Measurements from ENCODE around the gene CDKAL1.

Gene CDKAL1

DNA sequence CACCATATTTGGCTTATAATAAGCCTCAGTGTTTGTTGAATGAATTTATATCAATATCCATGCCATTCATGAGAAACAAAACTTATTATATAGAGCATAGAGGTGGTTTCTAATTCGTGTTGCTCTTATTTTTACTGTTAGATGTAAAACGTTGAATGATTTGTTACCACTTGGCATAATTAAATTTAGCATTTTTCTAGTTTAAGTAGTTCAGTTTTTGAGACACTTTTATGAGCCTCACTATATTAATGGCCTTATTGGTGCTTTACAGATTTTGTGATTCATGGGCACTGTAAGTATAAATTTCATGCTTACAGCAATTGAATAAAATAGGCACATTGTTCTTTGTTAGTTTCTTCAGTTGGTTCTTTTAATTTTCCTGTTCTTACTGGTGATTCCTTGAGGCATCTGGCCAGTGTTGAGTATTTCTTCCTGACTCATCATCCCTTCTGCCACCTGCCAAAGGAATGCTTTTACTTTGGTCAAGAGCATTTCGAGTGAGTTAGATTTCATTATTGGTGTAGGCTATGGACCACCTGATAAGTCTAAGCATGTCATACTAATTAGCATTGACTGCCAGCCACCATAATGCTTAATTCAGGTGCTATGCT, 34.8 kb downstream of the CDKAL1 start:
- H3K4me3 ChIP-seq (ENCODE audit: low read depth, low read length), result no peak overlapping the region
- CTCF ChIA-PET, result interaction anchor here (0.9 kb wide), 1 partner anchor 1023 kb away, joined by 3 read pairs; no protein-coding TSS in a partner anchor
- TF ChIP-seq, protein P1, sequence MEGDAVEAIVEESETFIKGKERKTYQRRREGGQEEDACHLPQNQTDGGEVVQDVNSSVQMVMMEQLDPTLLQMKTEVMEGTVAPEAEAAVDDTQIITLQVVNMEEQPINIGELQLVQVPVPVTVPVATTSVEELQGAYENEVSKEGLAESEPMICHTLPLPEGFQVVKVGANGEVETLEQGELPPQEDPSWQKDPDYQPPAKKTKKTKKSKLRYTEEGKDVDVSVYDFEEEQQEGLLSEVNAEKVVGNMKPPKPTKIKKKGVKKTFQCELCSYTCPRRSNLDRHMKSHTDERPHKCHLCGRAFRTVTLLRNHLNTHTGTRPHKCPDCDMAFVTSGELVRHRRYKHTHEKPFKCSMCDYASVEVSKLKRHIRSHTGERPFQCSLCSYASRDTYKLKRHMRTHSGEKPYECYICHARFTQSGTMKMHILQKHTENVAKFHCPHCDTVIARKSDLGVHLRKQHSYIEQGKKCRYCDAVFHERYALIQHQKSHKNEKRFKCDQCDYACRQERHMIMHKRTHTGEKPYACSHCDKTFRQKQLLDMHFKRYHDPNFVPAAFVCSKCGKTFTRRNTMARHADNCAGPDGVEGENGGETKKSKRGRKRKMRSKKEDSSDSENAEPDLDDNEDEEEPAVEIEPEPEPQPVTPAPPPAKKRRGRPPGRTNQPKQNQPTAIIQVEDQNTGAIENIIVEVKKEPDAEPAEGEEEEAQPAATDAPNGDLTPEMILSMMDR (IDR thresholded peaks at IDR 0.05; ENCODE audit: insufficient read depth, low read length, missing control alignments), result no peak
- POLR2A ChIA-PET, result no interaction called here
- DNase-seq (ENCODE audit: low read depth, low spot score), result no peak

DNA sequence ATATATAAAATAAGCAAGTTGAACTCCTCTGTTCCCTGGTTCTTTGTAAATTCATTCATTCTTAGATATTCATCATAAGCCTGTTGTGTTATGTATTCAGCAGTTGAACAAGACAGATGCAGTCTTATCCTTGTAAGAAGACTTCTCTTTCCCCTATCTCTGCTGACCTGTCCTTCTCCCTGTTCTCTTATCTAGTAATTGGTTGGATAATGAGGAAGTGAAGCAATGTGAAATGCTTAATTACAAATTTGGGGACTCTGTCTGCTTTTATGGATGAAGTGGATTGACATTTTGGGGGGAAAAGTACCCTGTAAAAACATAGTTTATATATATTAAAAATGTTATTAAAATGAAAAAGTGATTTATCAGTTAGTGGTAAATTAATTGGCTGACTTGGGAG, 37.0 kb downstream of the CDKAL1 start:
- CTCF ChIA-PET, result no interaction called here
- no peak overlapping the region for H3K4me3 ChIP-seq (ENCODE audit: low read depth, low read length)
- no peak for DNase-seq (ENCODE audit: low read depth, low spot score)
- TF ChIP-seq, protein P1 (IDR thresholded peaks at IDR 0.05; ENCODE audit: insufficient read depth, low read length, missing control alignments), result no peak
- POLR2A ChIA-PET, result no interaction called here

DNA sequence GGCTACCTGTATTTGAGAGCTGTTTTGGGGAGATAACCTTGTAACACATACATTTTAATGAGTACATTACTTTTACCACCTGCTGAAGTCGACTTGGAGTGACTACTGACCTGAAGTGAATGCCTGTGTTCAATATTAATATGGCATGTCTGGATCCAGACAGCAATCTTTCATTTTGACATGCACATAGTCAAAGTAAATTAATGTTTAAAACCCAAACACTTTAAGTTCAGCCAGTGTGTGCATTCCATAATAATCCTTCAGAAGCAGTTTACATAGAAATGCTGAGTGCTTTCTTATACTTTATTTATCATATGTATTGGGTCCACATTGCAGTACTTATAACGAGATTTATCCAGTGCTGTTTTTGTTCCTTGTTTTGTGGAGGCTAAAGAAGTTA, 38.0 kb downstream of the CDKAL1 start:
- TF ChIP-seq, protein P1 (IDR thresholded peaks at IDR 0.05; ENCODE audit: insufficient read depth, low read length, missing control alignments), result no peak
- DNase-seq (ENCODE audit: low read depth, low spot score), result no peak
- H3K4me3 ChIP-seq (ENCODE audit: low read depth, low read length), result no peak overlapping the region
- POLR2A ChIA-PET, result no interaction called here
- CTCF ChIA-PET, result interaction anchor here (0.9 to 1.6 kb wide), 2 partner anchors 1015 to 1017 kb away, joined by 5 read pairs; no protein-coding TSS in a partner anchor

DNA sequence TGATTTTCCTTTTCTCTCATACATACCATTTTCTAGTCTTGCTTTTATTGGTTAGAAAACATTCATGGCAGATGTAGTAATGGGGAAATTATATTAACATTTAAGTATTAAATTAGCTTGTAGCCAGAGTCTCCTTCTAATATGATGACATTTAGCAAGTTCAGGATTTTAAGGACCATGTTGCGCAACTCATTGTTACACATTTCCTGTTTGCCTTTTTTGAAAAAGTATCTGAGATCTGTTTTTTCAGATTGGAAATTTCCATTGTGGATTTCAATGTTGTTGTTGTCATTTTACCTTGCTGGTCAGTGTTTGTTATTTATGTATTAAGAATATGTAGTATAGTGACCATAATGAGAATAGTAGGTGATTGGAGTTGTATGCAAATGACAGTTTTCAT, 38.7 kb downstream of the CDKAL1 start:
- CTCF ChIA-PET, result interaction anchor here (0.6 to 3.5 kb wide), 4 partner anchors 8 to 1016 kb away, joined by 3 to 29 read pairs (median 5); no protein-coding TSS in a partner anchor
- TF ChIP-seq, protein P1 (IDR thresholded peaks at IDR 0.05; ENCODE audit: insufficient read depth, low read length, missing control alignments), result no peak
- POLR2A ChIA-PET, result no interaction called here
- no peak overlapping the region for H3K4me3 ChIP-seq (ENCODE audit: low read depth, low read length)
- no peak for DNase-seq (ENCODE audit: low read depth, low spot score)

DNA sequence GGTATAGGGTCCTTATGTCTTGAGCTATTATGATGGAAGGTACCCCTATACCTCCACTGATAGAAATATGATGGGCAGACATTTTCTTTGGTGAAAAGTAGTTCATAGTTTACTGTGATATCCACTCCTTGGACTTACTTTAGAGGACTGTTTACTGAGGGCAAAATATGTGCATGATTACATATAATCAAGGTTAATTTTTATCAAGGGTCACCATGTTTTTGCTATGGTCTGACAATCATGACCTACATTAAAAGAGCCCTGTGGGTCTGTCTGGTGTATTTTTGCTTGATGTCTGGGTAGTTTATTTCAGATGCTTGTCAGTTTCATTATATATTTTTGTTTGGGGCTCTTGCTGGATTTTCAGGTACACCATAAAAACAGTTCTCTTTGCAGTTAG, 40.1 kb downstream of the CDKAL1 start:
- TF ChIP-seq, protein P1 (IDR thresholded peaks at IDR 0.05; ENCODE audit: insufficient read depth, low read length, missing control alignments), result no peak
- DNase-seq (ENCODE audit: low read depth, low spot score), result no peak
- CTCF ChIA-PET, result interaction anchor here (1.3 to 3.5 kb wide), 2 partner anchors 10 to 1015 kb away, joined by 4 to 29 read pairs; no protein-coding TSS in a partner anchor
- no peak overlapping the region for H3K4me3 ChIP-seq (ENCODE audit: low read depth, low read length)
- POLR2A ChIA-PET, result no interaction called here

DNA sequence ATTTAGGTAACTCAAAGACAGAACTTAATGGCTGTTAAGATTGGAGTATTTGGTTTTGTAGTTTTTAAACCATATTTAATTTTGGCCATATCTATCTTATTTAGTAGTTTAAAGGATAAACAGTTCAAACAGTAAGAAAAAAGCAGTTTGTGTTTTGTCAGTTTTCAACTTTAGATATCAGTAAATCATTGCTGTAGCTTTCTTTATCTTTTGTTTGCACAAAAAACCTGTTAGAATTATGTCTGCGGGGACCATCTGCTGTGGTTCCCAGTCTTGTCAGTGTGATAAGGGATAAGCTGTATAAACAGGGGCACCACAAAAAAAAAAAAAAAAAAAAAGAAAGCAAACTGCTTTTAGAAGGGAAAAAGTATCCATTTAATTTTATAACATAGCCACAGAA, 40.9 kb downstream of the CDKAL1 start:
- H3K4me3 ChIP-seq (ENCODE audit: low read depth, low read length), result no peak overlapping the region
- ChIA-PET CTCF (interaction anchor here (0.7 to 3.5 kb wide), 2 partner anchors 11 to 178 kb away, joined by 3 to 29 read pairs; no protein-coding TSS in a partner anchor), POLR2A (no interaction called here)
- no peak for DNase-seq (ENCODE audit: low read depth, low spot score)
- TF ChIP-seq, protein P1 (IDR thresholded peaks at IDR 0.05; ENCODE audit: insufficient read depth, low read length, missing control alignments), result no peak
